GM12873 (cell line): ENCODE data around the gene KRT4.

Experiments used
- TF ChIP-seq, protein P1 (sequence below): IDR thresholded peaks from 2 replicates; pipeline ENCODE4 v1.5.1; 2012; ENCODE audit warnings: low read depth, mild to moderate bottlenecking, moderate library complexity, low read length, control low read depth; ENCODE audit not compliant: insufficient read depth; ENCODE audit errors: missing control alignments

KRT4 gene

GRCh38 chr12:52792185-52793029 lies 21.5 kb downstream of the KRT4 start:
- TF ChIP-seq, protein P1, sequence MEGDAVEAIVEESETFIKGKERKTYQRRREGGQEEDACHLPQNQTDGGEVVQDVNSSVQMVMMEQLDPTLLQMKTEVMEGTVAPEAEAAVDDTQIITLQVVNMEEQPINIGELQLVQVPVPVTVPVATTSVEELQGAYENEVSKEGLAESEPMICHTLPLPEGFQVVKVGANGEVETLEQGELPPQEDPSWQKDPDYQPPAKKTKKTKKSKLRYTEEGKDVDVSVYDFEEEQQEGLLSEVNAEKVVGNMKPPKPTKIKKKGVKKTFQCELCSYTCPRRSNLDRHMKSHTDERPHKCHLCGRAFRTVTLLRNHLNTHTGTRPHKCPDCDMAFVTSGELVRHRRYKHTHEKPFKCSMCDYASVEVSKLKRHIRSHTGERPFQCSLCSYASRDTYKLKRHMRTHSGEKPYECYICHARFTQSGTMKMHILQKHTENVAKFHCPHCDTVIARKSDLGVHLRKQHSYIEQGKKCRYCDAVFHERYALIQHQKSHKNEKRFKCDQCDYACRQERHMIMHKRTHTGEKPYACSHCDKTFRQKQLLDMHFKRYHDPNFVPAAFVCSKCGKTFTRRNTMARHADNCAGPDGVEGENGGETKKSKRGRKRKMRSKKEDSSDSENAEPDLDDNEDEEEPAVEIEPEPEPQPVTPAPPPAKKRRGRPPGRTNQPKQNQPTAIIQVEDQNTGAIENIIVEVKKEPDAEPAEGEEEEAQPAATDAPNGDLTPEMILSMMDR = no peak

GRCh38 chr12:52791271-52792184 lies 22.4 kb downstream of the KRT4 start:
- TF ChIP-seq, protein P1 = no peak

- TF ChIP-seq, protein P1 = no peak
These were observed 23.3 kb downstream of the KRT4 start for GRCh38 chr12:52790427-52791270.

DNA sequence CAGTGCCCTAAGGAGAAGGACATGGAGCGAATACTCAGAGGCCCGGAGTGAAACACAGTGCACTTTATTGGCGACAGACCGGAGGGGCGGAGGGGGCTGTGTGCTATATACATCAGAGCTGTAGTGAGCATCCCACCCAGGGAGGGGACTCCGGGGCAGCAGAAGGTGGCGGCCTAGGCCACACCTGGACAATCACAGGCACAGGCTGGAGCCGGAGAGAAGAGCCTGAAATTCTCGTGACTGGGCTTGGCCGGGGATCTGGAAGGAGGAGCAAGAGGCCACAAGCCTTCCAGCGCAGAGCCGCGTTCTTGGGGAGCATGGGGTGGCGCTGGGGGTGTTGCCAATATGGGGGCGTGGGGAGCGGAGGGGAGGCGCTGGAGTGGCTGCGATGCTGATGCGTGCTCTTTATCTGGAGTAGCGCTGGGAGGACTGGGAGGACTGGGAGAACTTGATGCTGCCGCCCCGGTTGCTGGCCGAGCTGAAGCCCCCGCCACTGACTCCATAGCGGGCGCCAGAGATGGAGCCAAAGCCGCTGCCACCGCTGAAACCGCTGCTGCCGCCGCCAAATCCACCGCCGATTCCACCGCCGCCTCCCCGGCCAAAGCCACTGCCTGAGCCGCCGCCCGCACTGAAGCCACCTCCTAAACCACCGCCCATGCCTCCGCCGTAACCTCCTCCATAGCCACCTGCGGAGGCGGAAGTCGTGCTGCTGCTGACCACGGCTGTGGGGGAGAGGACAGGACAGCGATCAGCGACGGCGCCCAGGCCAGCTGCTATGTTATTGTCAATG lies 24.1 kb downstream of the KRT4 start:
- TF ChIP-seq, protein P1 = no peak

DNA sequence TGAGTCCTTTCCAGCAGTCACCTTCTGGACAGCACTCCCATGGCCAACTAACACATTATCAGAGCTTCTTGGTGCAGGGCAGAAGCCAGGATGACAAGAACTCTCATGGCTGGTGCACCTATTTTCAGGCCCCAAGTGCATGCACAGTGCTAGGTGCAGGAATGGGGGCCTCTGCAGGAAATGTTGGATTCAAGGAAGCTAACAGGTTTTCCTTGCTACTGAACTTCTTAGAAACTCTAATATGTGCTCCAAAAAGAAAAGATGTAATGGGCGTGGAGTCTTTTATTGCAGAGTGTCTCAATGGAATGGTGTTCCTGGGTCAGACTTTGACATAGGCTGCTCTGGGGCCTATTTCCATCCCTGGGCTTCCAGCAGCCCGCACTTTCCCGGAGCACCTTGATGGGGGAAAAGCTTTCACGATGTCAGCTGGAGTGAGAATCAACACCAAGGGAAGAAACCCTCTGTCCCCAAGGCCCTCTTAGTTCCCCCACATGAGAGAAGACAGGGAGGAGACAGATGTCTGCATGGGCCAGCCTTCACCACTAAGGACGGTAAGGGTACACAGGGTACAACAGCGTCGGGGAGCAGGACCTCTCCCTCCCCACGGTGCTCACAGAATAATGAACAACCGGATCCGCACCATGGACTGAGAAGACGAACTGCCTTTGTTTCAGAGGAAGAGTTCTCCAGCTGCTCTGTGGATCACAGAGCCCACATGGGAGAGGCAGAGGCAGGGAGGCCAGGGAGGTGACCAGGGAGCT lies 24.9 kb downstream of the KRT4 start:
- TF ChIP-seq, protein P1 = no peak
